Fibroblast of lung (primary cell): Measurements from ENCODE around the gene PDGFA. TPM values are rescaled to one million over a fixed set of nuclear protein-coding genes. Genes with fewer than 3 reads are reported as not detected.

ENCODE experiments used
- DNase-seq, 2 donors: peaks; one replicate each; pipeline versions ENCODE4 v3.0.0 to v3.0.0-alpha.2; 2010; ENCODE audit warnings: low read depth in 2 of 2
- H2AFZ ChIP-seq: 2 replicates; pipeline ENCODE4 v1.5.1; 2012; ENCODE audit warnings: low read length, control low read depth, inconsistent platforms
- H3K27ac ChIP-seq: 2 replicates; pipeline ENCODE4 v1.5.1; 2011; ENCODE audit warnings: low read length, control low read depth; ENCODE audit not compliant: insufficient read depth
- H3K27me3 ChIP-seq: 2 replicates; pipeline ENCODE4 v1.5.1; 2011; ENCODE audit warnings: mild to moderate bottlenecking, low read length; ENCODE audit not compliant: control insufficient read depth, insufficient read depth
- H3K36me3 ChIP-seq: 2 replicates; pipeline ENCODE4 v1.5.1; 2011; ENCODE audit warnings: low read length; ENCODE audit not compliant: control insufficient read depth, insufficient read depth
- H3K4me1 ChIP-seq: 2 replicates; pipeline ENCODE4 v1.5.1; 2011; ENCODE audit warnings: low read length; ENCODE audit not compliant: control insufficient read depth, insufficient read depth; ENCODE audit errors: extremely low read depth
- H3K4me2 ChIP-seq: 2 replicates; pipeline ENCODE4 v1.5.1; 2011; ENCODE audit warnings: low read length, control low read depth; ENCODE audit not compliant: insufficient read depth; ENCODE audit errors: extremely low read depth
- H3K4me3 ChIP-seq, 4 experiments: fragments of 200-600 bp in 1 of 4; sonication (generic) in 1 of 4; replicated peaks in 1 of 4; 2 replicates each; pipeline ENCODE4 v1.5.1; 2011 to 2016; ENCODE audit warnings: low read length in 4 of 4, low read depth in 3 of 4, mild to moderate bottlenecking in 3 of 4, control low read depth in 2 of 4, inconsistent platforms in 1 of 4, mixed read lengths in 1 of 4; ENCODE audit not compliant: insufficient read depth in 1 of 4; ENCODE audit errors: control extremely low read depth in 1 of 4
- H3K79me2 ChIP-seq: 2 replicates; pipeline ENCODE4 v1.5.1; 2012; ENCODE audit warnings: mild to moderate bottlenecking, low read length, inconsistent platforms; ENCODE audit not compliant: control insufficient read depth, insufficient read depth
- H3K9ac ChIP-seq: 2 replicates; pipeline ENCODE4 v1.5.1; 2011; ENCODE audit warnings: mild to moderate bottlenecking, low read length, control low read depth; ENCODE audit not compliant: insufficient read depth
- H3K9me3 ChIP-seq: 2 replicates; pipeline ENCODE4 v1.5.1; 2012; ENCODE audit warnings: low read depth, low read length; ENCODE audit not compliant: control insufficient read depth, insufficient read depth
- H4K20me1 ChIP-seq: 2 replicates; pipeline ENCODE4 v1.5.1; 2011; ENCODE audit warnings: low read length; ENCODE audit not compliant: control insufficient read depth, insufficient read depth; ENCODE audit errors: extremely low read depth
- EZH2 ChIP-seq: IDR thresholded peaks from 2 replicates; pipeline ENCODE4 v1.5.1; 2012; ENCODE audit warnings: low read length, control low read depth, mild to moderate bottlenecking; ENCODE audit errors: missing control alignments
- polyA plus RNA-seq, 2 donors: library from polyadenylated mRNA; depleted of rRNA in 1 of 2; stranded (reverse) in 1 of 2; unstranded in 1 of 2; fragments of >200 nt; gene quantifications; 2 replicates each; pipeline ENCODE4 v1.2.1, GENCODE V29; 2011 to 2012; ENCODE audit warnings: missing spikeins in 1 of 2
- total RNA-seq: library from RNA; depleted of rRNA; stranded (reverse); fragments of >200 nt; gene quantifications from 2 replicates; pipeline ENCODE4 v1.2.1, GENCODE V29; 2014
- TF ChIP-seq, protein P1 (sequence below), 2 donors: IDR thresholded peaks in 1 of 2; conservative IDR thresholded peaks in 1 of 2; 1 replicate in 1 of 2; 2 replicates in 1 of 2; pipeline ENCODE4 v1.5.1; 2011 to 2012; ENCODE audit warnings: low read length in 2 of 2, control low read depth in 1 of 2, inconsistent platforms in 1 of 2, low read depth in 1 of 2, mild to moderate bottlenecking in 1 of 2

PDGFA gene
- total and polyA plus RNA-seq, 2 donors (not counting 1 experiment from before 2014, with no cell fraction given) = 13.5 to 16.9 TPM

- Histone ChIP-seq H3K4me3 (no peak overlapping the region), H3K9ac (no peak overlapping the region), H3K4me1 (peaks cover 13% of the 10 kb centered on the region), H3K27me3 (peaks cover 7% of the 10 kb centered on the region), H2AFZ (no peak overlapping the region), H3K36me3 (no peaks in the 10 kb centered on the region), H3K79me2 (no peaks in the 10 kb centered on the region), H4K20me1 (no peaks in the 10 kb centered on the region), H3K9me3 (no peaks in the 10 kb centered on the region), H3K4me2 (no peak overlapping the region), H3K27ac (no peak overlapping the region)
- TF ChIP-seq, protein P1, sequence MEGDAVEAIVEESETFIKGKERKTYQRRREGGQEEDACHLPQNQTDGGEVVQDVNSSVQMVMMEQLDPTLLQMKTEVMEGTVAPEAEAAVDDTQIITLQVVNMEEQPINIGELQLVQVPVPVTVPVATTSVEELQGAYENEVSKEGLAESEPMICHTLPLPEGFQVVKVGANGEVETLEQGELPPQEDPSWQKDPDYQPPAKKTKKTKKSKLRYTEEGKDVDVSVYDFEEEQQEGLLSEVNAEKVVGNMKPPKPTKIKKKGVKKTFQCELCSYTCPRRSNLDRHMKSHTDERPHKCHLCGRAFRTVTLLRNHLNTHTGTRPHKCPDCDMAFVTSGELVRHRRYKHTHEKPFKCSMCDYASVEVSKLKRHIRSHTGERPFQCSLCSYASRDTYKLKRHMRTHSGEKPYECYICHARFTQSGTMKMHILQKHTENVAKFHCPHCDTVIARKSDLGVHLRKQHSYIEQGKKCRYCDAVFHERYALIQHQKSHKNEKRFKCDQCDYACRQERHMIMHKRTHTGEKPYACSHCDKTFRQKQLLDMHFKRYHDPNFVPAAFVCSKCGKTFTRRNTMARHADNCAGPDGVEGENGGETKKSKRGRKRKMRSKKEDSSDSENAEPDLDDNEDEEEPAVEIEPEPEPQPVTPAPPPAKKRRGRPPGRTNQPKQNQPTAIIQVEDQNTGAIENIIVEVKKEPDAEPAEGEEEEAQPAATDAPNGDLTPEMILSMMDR (conservative IDR thresholded peaks at IDR 0.05 in 1 of 2, IDR thresholded peaks at IDR 0.05 in 1 of 2; ENCODE audit: low read depth in 1 of 2, low read length in 2 of 2) = no peak
- no peak for TF ChIP-seq EZH2
- DNase-seq = no peak
Measured at GRCh38 chr7:534959-535358, 15.3 kb upstream of the PDGFA start.

DNA sequence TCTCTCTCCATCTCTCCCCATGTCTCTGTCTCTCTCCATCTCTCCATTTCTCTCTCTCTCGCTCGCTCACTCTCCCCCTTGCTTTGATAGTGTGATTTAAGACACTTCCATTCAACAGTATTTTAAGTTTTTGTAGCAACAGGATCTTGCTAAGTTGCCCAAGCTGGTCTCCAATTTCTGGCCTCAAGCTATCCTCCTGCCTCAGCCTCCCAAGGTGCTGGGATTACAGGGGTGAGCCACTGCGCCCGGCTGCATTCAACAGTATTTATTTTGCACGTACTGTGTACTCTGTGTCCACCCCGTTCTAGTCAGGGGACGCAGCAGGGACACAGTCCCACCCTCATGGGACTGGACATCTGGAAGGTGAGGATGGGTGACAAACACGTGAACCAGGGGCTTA lies 14.4 kb upstream of the PDGFA start:
- peaks cover 7% of the 10 kb centered on the region for H3K27me3 ChIP-seq
- H3K4me2 ChIP-seq = no peak overlapping the region
- H3K4me3 ChIP-seq = no peak overlapping the region
- DNase-seq = no peak
- H3K9me3 ChIP-seq = no peaks in the 10 kb centered on the region
- no peaks in the 10 kb centered on the region for H3K36me3 ChIP-seq
- TF ChIP-seq, protein P1 (conservative IDR thresholded peaks at IDR 0.05 in 1 of 2, IDR thresholded peaks at IDR 0.05 in 1 of 2; ENCODE audit: low read depth in 1 of 2, low read length in 2 of 2) = no peak
- no peak for TF ChIP-seq EZH2
- no peak overlapping the region for H2AFZ ChIP-seq
- H3K9ac ChIP-seq = no peak overlapping the region
- H3K27ac ChIP-seq = no peak overlapping the region
- no peaks in the 10 kb centered on the region for H3K79me2 ChIP-seq
- H4K20me1 ChIP-seq = no peaks in the 10 kb centered on the region
- H3K4me1 ChIP-seq = peaks cover 11% of the 10 kb centered on the region

DNA sequence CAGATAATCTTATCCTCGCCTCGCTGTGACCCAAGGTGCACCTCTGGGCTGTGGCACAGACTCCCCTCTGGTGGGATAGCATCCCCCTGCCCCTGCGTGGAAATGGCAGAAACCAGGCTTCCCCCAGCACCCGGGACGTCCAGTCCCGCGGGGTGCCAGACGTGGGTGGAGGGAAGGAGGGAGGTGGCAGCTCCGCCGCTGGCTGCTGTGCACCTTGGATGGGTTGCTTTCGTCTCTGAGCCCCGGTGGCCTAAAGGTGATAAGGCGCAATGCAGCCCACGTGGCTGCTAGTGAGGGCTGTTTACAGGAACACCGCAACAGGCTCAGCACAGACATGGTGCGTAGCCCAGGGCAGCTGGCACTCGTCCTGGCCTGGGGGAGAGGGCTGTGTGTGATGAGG lies 13.6 kb upstream of the PDGFA start:
- Histone ChIP-seq H3K9me3 (no peaks in the 10 kb centered on the region), H3K27ac (no peak overlapping the region), H3K9ac (no peak overlapping the region), H3K4me3 (no peak overlapping the region), H3K36me3 (no peaks in the 10 kb centered on the region), H3K4me2 (no peak overlapping the region), H2AFZ (no peak overlapping the region), H4K20me1 (no peaks in the 10 kb centered on the region), H3K27me3 (peaks cover 7% of the 10 kb centered on the region), H3K79me2 (no peaks in the 10 kb centered on the region), H3K4me1 (peaks cover 5% of the 10 kb centered on the region)
- no peak for DNase-seq
- no peak for TF ChIP-seq EZH2
- TF ChIP-seq, protein P1 (conservative IDR thresholded peaks at IDR 0.05 in 1 of 2, IDR thresholded peaks at IDR 0.05 in 1 of 2; ENCODE audit: low read depth in 1 of 2, low read length in 2 of 2) = no peak
